GM21447 (cell line): ENCODE data around the gene RGL2.
"Not testable (repeated sequence)": the region's sequence is repeated elsewhere in the genome, so short reads cannot be mapped to it uniquely, and the experiment has no call there.

Experiments
- ATAC-seq: cut with Tn5 transposase; IDR thresholded peaks from one replicate; pipeline ENCODE4 v1.9.1; 2021; ENCODE audit not compliant: unreplicated experiment

The RGL2 gene

GRCh38 chr6:33275795-33276580 lies 22.8 kb downstream of the RGL2 start:
- ATAC-seq, result not testable (repeated sequence)

- ATAC-seq, result no peak
Observed at GRCh38 chr6:33273924-33274902, 24.5 kb downstream of the RGL2 start.

- no peak for ATAC-seq
Observed at GRCh38 chr6:33273129-33273923, 25.4 kb downstream of the RGL2 start.

- peak; percentile 18 for ATAC-seq
Observed at GRCh38 chr6:33272275-33273128, 26.2 kb downstream of the RGL2 start.

GRCh38 chr6:33271468-33272274 lies 27.1 kb downstream of the RGL2 start, which contains the start of the genes RPS18 and VPS52:
Gene RPS18 (plus strand): TSS chr6:33272075. CDS start chr6:33272120, 45 bp downstream.
Gene VPS52 (minus strand): TSS chr6:33271876. CDS start chr6:33271675, 201 bp downstream.
- ATAC-seq, result peak; percentile 84

GRCh38 chr6:33271117-33271467 lies 27.6 kb downstream of the RGL2 start:
- ATAC-seq, result no peak

- ATAC-seq, result no peak
Observed at GRCh38 chr6:33264015-33264414, 34.7 kb downstream of the RGL2 start.

- ATAC-seq, result not testable (repeated sequence)
Observed at GRCh38 chr6:33262490-33262889, 36.3 kb downstream of the RGL2 start.

- ATAC-seq, result no peak
Observed at GRCh38 chr6:33259032-33259431, 39.7 kb downstream of the RGL2 start.

- no peak for ATAC-seq
Observed at GRCh38 chr6:33254591-33254990, 44.2 kb downstream of the RGL2 start.

GRCh38 chr6:33252759-33253158 lies 46.0 kb downstream of the RGL2 start:
- no peak for ATAC-seq

- no peak for ATAC-seq
Observed at GRCh38 chr6:33251395-33252012, 47.2 kb downstream of the RGL2 start.

GRCh38 chr6:33250731-33251130 lies 48.0 kb downstream of the RGL2 start:
- no peak for ATAC-seq

- ATAC-seq, result no peak
Observed at GRCh38 chr6:33249732-33250630, 48.8 kb downstream of the RGL2 start.

- ATAC-seq, result peak; percentile 81
Observed at GRCh38 chr6:33248932-33249731, 49.6 kb downstream of the RGL2 start.

- peak; percentile 6 for ATAC-seq
Observed at GRCh38 chr6:33248643-33248931, 50.2 kb downstream of the RGL2 start.
